Erythroblast (primary cell): ENCODE measurements around the gene FADD.
A peak's percentile ranks its signal among the peaks of the same experiment; 100 is the strongest.

ENCODE experiments used
- DNase-seq, 2 experiments: peaks; one replicate each; lab custom pipeline; 2025; lab: John Stamatoyannopoulos, UW
- GATA1 ChIP-seq: IDR thresholded peaks from 2 replicates; pipeline ENCODE4 v1.6.1; 2011; ENCODE audit warnings: low read depth, mild to moderate bottlenecking, control low read depth, low read length, moderate library complexity
- POLR2A ChIP-seq: IDR thresholded peaks from 2 replicates; pipeline ENCODE4 v1.6.1; 2011; ENCODE audit warnings: mild to moderate bottlenecking, low read length

FADD gene

GRCh38 chr11:70169632-70170031, 33.5 kb upstream of the FADD start:
- no peak for DNase-seq
- TF ChIP-seq POLR2A (no peak), GATA1 (no peak)

GRCh38 chr11:70170596-70171210, 32.4 kb upstream of the FADD start:
- no peak for DNase-seq

DNA sequence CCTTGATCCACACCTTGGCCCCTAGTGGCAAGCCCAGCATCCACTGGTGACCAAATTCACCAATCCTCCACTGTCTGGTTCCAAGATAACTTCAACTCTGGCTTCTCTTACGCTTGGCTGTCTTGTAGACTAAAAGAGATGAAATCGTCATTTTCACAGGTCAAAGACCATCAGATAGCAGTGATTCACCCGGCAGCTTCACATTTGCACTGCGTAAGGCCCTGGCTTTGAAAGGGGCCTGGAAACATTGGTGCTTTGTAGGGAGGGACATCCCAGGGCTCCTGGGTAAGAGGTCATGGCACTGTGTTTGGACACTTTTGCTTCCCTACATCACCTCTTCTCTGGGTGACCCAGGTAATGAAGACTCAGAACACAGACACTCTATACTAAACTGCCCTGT, 30.1 kb upstream of the FADD start:
- TF ChIP-seq GATA1 = no peak
- no peak for TF ChIP-seq POLR2A
- DNase-seq = no peak

More at GRCh38 chr11:70170596-70171210, 32.4 kb upstream of the FADD start:
- TF ChIP-seq POLR2A = no peak
- TF ChIP-seq GATA1 = no peak

- no peak for DNase-seq
- no peak for TF ChIP-seq POLR2A
- no peak for TF ChIP-seq GATA1
These were observed 28.4 kb upstream of the FADD start for GRCh38 chr11:70174547-70175235.

DNA sequence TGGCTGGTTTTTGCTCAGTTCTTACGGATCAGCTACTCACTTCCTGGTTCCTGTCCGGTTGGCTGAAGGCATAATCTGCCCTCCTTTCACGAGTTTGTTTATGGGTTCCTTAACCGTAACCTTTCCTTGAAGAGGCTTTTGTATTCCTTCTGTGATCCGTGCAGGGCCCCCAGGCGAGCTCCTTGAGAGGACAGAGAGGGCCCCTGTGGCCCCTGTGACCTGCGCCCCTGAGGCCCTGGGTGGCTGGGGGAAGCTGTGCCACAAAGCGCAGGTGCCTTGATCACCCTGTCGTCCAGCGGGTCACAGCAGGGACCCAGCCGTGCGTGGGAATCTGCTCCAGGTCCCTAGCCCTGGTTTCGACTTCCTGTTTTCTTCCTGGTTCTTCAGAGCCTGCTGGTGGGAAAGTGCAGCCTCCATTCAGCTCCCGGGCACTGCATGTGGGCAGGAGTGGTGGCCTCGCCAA, 27.8 kb upstream of the FADD start:
- TF ChIP-seq POLR2A (no peak), GATA1 (no peak)

GRCh38 chr11:70176940-70177689, 26.0 kb upstream of the FADD start:
- peak; percentile 71 to 82 for DNase-seq
- no peak for TF ChIP-seq GATA1
- TF ChIP-seq POLR2A = no peak

More for the DNA sequence above, 27.8 kb upstream of the FADD start:
- DNase-seq = no peak

DNA sequence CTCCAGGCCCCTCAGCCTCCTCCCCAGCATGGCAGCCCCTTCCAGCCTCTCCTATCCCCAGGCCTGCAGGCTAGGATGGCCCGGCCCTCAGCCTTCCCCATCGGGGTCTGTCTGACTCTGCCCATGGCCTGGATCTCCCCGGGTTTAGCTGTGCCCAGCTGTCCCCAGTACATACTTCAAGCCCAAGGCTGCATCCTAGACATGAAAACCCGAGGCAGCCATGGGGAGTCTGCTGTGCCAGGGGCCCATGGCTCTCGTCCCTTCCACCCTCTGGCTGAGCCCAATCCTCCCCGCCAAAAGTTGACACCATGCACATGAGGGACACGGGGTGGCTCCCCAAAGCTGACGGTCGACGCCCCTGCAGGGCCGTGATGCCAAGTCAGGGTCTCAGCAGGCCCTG, 22.2 kb upstream of the FADD start:
- no peak for DNase-seq
- TF ChIP-seq GATA1 = no peak
- TF ChIP-seq POLR2A = no peak

GRCh38 chr11:70182266-70182665, 20.8 kb upstream of the FADD start:
- no peak for TF ChIP-seq GATA1
- TF ChIP-seq POLR2A = no peak
- DNase-seq = no peak

GRCh38 chr11:70183032-70183431, 20.1 kb upstream of the FADD start:
- TF ChIP-seq POLR2A (no peak), GATA1 (no peak)
- no peak for DNase-seq

- no peak for DNase-seq
- no peak for TF ChIP-seq GATA1
- no peak for TF ChIP-seq POLR2A
These were observed 19.5 kb upstream of the FADD start for GRCh38 chr11:70183483-70184176.

DNA sequence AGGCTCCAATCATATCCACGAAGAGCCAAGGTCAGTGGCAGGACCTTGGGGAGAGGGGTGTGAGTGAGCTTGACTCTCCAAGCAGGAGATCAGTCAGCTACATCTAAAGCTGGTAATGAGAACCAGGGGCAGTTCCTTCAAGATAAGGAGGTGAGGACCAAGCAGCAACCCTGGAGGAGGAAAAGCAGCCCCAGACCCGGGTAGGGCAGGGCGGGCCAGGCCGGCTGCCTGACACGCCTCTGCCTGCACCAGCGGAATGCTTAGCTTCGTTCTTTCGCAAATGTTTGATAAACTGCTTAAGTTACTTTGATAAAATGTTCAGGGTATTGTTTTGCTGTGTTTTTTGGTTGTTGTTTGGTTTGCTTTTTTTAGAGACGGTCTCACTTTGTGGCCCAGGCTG, 18.7 kb upstream of the FADD start:
- TF ChIP-seq GATA1 (no peak), POLR2A (no peak)

DNA sequence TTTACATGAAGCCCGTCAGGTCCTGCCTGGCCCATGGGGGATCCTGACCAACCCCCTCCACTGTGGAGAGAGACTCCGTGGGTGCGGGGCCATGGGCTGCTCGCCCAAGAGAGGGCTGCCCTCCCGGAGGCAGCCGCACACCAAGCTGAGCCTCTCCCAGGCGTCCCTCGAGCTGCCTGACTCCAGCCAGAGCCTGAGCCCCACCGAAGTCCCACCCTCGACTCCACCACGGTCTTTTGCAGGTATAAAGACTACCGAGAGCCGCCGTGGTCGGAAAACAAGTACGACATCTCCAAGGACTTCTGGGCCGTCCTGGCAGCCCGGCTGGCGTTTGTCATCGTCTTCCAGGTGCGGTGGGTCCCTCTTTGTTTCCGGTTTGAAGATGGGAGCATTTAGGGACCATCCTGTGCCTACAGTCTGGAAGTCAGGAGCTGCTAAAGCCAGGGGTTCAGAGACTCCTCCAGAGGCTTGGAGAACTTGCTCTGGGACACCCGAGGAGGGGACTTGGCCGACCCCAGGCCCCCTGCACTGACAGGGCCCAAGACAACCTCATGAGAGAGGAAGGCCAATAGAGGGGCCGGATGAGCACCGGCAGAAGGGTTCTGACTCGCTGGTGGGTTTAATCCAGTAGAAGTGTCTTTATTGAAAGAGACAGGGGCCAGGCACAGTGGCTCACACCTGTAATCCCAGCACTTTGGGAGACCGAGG, 17.6 kb upstream of the FADD start:
- DNase-seq = no peak
- TF ChIP-seq GATA1 (no peak), POLR2A (no peak)

More for the DNA sequence above, 18.7 kb upstream of the FADD start:
- no peak for DNase-seq

- TF ChIP-seq GATA1 = no peak
- no peak for TF ChIP-seq POLR2A
- no peak for DNase-seq
These were observed 16.7 kb upstream of the FADD start for GRCh38 chr11:70186420-70186819.

DNA sequence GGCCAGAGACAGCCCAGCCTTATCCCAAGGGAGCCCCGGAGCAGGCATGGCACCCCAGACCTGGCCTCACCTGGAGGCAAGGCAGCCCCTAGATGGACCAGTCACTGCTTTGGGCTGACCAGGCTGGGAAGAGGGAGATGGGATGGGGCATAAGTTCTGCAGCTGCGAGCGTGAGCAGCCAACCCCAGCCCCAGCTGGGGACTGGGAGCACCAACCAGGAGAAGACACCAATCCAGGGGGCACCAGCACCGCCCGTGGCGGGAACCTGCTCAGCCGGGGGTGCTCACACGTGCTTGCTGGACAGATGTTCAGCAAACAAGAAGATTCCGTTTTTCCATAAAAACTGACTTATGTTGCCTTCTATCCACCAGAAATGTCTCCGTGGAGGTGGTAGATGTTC, 16.2 kb upstream of the FADD start:
- TF ChIP-seq POLR2A = no peak
- no peak for TF ChIP-seq GATA1
- no peak for DNase-seq
